Astrocyte of the hippocampus (primary cell): ENCODE results near the gene IGF2BP3.

ENCODE experiments used
- DNase-seq: peaks from one replicate; pipeline ENCODE4 v3.0.0; 2011; ENCODE audit warnings: low read depth, low spot score

IGF2BP3 gene

GRCh38 chr7:23472556-23472955 lies 2.3 kb upstream of the IGF2BP3 start:
- no peak for DNase-seq

GRCh38 chr7:23472046-23472445 lies 1.8 kb upstream of the IGF2BP3 start:
- DNase-seq, result no peak

- DNase-seq, result peak; percentile 93
These were observed 992 bp upstream of the IGF2BP3 start for GRCh38 chr7:23471106-23471859.

- no peak for DNase-seq
These were observed 385 bp downstream of the IGF2BP3 start for GRCh38 chr7:23469961-23470250.

- peak; percentile 63 for DNase-seq
These were observed 936 bp downstream of the IGF2BP3 start for GRCh38 chr7:23469150-23469960.

GRCh38 chr7:23468526-23469149 lies 1.7 kb downstream of the IGF2BP3 start:
- DNase-seq, result peak; percentile 54

GRCh38 chr7:23467806-23468525 lies 2.3 kb downstream of the IGF2BP3 start:
- DNase-seq, result peak; percentile 77

GRCh38 chr7:23467291-23467805 lies 2.9 kb downstream of the IGF2BP3 start:
- DNase-seq, result peak; percentile 43

- peak; percentile 67 for DNase-seq
These were observed 7.4 kb downstream of the IGF2BP3 start for GRCh38 chr7:23462846-23463245.

GRCh38 chr7:23458044-23458443 lies 12.2 kb downstream of the IGF2BP3 start:
- DNase-seq, result peak; percentile 26

GRCh38 chr7:23456093-23456492 lies 14.2 kb downstream of the IGF2BP3 start:
- DNase-seq, result no peak

GRCh38 chr7:23454881-23455526 lies 15.3 kb downstream of the IGF2BP3 start:
- DNase-seq, result no peak

GRCh38 chr7:23450518-23450917 lies 19.8 kb downstream of the IGF2BP3 start:
- DNase-seq, result no peak

- no peak for DNase-seq
These were observed 20.4 kb downstream of the IGF2BP3 start for GRCh38 chr7:23449941-23450340.

GRCh38 chr7:23445326-23445725 lies 25.0 kb downstream of the IGF2BP3 start:
- DNase-seq, result no peak

- no peak for DNase-seq
These were observed 26.3 kb downstream of the IGF2BP3 start for GRCh38 chr7:23443974-23444373.

- peak; percentile 54 for DNase-seq
These were observed 32.1 kb downstream of the IGF2BP3 start for GRCh38 chr7:23438171-23438570.

- no peak for DNase-seq
These were observed 36.0 kb downstream of the IGF2BP3 start for GRCh38 chr7:23434147-23434917.

GRCh38 chr7:23431702-23432199 lies 38.5 kb downstream of the IGF2BP3 start:
- peak; percentile 30 for DNase-seq

GRCh38 chr7:23430893-23431259 lies 39.4 kb downstream of the IGF2BP3 start:
- DNase-seq, result no peak
